ENCODE results near the gene PTPN6. TPM values are rescaled to one million over a fixed set of nuclear protein-coding genes. Genes with fewer than 3 reads are reported as not detected.
A peak's percentile ranks its signal among the peaks of the same experiment; 100 is the strongest.

Gene PTPN6
- total and polyA plus RNA-seq, 10 of the 15 experiments (the other 5 are each of a cell fraction or from before 2014, with no cell fraction given): 229 to 457 (median 370) TPM

GRCh38 chr12:6948873-6949594 is 2.1 kb upstream of the PTPN6 start (continued):
- no peak for TF ChIP-seq REST (IDR thresholded peaks at IDR 0.05; ENCODE audit: low read depth, low read length)
- TF ChIP-seq ZNF24 (IDR thresholded peaks at IDR 0.05): no peak
- no peak for TF ChIP-seq JUNB (IDR thresholded peaks at IDR 0.05)
- no peak for TF ChIP-seq HSF1 (IDR thresholded peaks at IDR 0.05; ENCODE audit: low read depth, low read length)
- no peak for TF ChIP-seq PBX3 (IDR thresholded peaks at IDR 0.05; ENCODE audit: insufficient replicate concordance, low read depth, low read length)
- peak; percentile 57; the same call in 1 of the 2 replicates for TF ChIP-seq HDGF (IDR thresholded peaks at IDR 0.05)
- no peak for TF ChIP-seq FOXK2 (IDR thresholded peaks at IDR 0.05)
- TF ChIP-seq HDAC2 (IDR thresholded peaks at IDR 0.05): no peak
- no peak for TF ChIP-seq E4F1 (IDR thresholded peaks at IDR 0.05; ENCODE audit: borderline replicate concordance, partially characterized antibody)
- no peak for TF ChIP-seq ZZZ3 (IDR thresholded peaks at IDR 0.05; ENCODE audit: control insufficient read depth, insufficient read length, low read depth)
- TF ChIP-seq, protein P1, sequence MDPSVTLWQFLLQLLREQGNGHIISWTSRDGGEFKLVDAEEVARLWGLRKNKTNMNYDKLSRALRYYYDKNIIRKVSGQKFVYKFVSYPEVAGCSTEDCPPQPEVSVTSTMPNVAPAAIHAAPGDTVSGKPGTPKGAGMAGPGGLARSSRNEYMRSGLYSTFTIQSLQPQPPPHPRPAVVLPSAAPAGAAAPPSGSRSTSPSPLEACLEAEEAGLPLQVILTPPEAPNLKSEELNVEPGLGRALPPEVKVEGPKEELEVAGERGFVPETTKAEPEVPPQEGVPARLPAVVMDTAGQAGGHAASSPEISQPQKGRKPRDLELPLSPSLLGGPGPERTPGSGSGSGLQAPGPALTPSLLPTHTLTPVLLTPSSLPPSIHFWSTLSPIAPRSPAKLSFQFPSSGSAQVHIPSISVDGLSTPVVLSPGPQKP (IDR thresholded peaks at IDR 0.05; ENCODE audit: low read depth, low read length): no peak
- peak; percentile 43 for TF ChIP-seq ATF7 (IDR thresholded peaks at IDR 0.05; ENCODE audit: low read depth)
- peak; percentile 67 for TF ChIP-seq GATAD2B (conservative IDR thresholded peaks at IDR 0.05; ENCODE audit: low read depth)
- TF ChIP-seq, protein P2, sequence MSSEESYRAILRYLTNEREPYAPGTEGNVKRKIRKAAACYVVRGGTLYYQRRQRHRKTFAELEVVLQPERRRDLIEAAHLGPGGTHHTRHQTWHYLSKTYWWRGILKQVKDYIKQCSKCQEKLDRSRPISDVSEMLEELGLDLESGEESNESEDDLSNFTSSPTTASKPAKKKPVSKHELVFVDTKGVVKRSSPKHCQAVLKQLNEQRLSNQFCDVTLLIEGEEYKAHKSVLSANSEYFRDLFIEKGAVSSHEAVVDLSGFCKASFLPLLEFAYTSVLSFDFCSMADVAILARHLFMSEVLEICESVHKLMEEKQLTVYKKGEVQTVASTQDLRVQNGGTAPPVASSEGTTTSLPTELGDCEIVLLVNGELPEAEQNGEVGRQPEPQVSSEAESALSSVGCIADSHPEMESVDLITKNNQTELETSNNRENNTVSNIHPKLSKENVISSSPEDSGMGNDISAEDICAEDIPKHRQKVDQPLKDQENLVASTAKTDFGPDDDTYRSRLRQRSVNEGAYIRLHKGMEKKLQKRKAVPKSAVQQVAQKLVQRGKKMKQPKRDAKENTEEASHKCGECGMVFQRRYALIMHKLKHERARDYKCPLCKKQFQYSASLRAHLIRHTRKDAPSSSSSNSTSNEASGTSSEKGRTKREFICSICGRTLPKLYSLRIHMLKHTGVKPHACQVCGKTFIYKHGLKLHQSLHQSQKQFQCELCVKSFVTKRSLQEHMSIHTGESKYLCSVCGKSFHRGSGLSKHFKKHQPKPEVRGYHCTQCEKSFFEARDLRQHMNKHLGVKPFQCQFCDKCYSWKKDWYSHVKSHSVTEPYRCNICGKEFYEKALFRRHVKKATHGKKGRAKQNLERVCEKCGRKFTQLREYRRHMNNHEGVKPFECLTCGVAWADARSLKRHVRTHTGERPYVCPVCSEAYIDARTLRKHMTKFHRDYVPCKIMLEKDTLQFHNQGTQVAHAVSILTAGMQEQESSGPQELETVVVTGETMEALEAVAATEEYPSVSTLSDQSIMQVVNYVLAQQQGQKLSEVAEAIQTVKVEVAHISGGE (CRISPR knock-in tag; IDR thresholded peaks at IDR 0.05): no peak
- TF ChIP-seq TAF1 (IDR thresholded peaks at IDR 0.05; ENCODE audit: borderline replicate concordance, low read depth, low read length): no peak
- TF ChIP-seq RFX5 (IDR thresholded peaks at IDR 0.05; ENCODE audit: low read depth, low read length): no peak

Data from GM12878 (cell line).